ENCODE data around the gene ELL. TPM values are rescaled to one million over a fixed set of nuclear protein-coding genes. Genes with fewer than 3 reads are reported as not detected.

The ELL gene
- total and polyA plus RNA-seq, 9 of the 15 experiments (the other 6 are each of a cell fraction or from before 2014, with no cell fraction given), result 0.24 to 22.5 (median 4.1) TPM

DNA sequence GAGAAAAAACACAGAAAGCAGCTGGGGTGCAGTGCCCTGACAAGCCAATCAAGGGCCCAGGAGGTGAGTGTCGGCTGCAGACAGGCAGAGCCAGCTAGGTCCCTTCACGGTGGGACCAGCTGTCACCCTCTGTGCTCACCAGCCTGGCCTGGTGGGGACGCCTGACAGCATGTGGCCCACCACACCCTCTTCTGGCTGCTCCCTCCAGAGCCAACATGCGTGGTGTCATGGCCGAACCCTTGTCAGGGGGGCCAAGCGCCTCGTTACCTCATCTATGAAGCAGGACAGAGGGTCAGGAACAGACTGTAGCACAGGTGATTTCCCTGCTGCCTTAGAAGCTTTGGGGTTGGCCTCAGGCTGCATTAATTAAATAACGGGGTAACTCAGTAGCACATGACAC, 43.9 kb downstream of the ELL start (continued):
- TF ChIP-seq, protein P1, sequence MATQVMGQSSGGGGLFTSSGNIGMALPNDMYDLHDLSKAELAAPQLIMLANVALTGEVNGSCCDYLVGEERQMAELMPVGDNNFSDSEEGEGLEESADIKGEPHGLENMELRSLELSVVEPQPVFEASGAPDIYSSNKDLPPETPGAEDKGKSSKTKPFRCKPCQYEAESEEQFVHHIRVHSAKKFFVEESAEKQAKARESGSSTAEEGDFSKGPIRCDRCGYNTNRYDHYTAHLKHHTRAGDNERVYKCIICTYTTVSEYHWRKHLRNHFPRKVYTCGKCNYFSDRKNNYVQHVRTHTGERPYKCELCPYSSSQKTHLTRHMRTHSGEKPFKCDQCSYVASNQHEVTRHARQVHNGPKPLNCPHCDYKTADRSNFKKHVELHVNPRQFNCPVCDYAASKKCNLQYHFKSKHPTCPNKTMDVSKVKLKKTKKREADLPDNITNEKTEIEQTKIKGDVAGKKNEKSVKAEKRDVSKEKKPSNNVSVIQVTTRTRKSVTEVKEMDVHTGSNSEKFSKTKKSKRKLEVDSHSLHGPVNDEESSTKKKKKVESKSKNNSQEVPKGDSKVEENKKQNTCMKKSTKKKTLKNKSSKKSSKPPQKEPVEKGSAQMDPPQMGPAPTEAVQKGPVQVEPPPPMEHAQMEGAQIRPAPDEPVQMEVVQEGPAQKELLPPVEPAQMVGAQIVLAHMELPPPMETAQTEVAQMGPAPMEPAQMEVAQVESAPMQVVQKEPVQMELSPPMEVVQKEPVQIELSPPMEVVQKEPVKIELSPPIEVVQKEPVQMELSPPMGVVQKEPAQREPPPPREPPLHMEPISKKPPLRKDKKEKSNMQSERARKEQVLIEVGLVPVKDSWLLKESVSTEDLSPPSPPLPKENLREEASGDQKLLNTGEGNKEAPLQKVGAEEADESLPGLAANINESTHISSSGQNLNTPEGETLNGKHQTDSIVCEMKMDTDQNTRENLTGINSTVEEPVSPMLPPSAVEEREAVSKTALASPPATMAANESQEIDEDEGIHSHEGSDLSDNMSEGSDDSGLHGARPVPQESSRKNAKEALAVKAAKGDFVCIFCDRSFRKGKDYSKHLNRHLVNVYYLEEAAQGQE (IDR thresholded peaks at IDR 0.05; ENCODE audit: borderline replicate concordance), result no peak
- TF ChIP-seq, protein P1 (CRISPR knock-in tag; IDR thresholded peaks at IDR 0.05; ENCODE audit: low read depth), result no peak
- peak; percentile 84 for TF ChIP-seq E2F3 (CRISPR knock-in tag; IDR thresholded peaks at IDR 0.05)
- no peak for TF ChIP-seq NCOA1 (IDR thresholded peaks at IDR 0.05; ENCODE audit: low read depth)
- no peak for TF ChIP-seq NR2C1 (IDR thresholded peaks at IDR 0.05)
- peak; percentile 81 for TF ChIP-seq NR2C1 (tag; IDR thresholded peaks at IDR 0.05)
- peak; percentile 95 for TF ChIP-seq ZNF311 (CRISPR knock-in tag; IDR thresholded peaks at IDR 0.05)
